ENCODE data around the gene ARHGAP4. TPM values are rescaled to one million over a fixed set of nuclear protein-coding genes. Genes with fewer than 3 reads are reported as not detected.

Gene ARHGAP4
- total and polyA plus RNA-seq, 5 donors: 13.4 to 22.9 (median 15.0) TPM

GRCh38 chrX:153884590-153884989 is 41.5 kb downstream of the ARHGAP4 start:
- Histone ChIP-seq H3K27me3 (ENCODE audit: control insufficient read depth, insufficient read depth) (no peaks in the 10 kb centered on the region), H3K4me1 (ENCODE audit: control insufficient read depth, insufficient read depth, low read length) (no peaks in the 10 kb centered on the region), H3K27ac (ENCODE audit: low read length) (no peak overlapping the region), H3K4me3 (ENCODE audit: low read length) (no peak overlapping the region), H3K9me3 (ENCODE audit: control insufficient read depth, low read length) (no peaks in the 10 kb centered on the region)
- DNase-seq (no peak), ATAC-seq (no peak)
- WGBS: 54% methylated on average over 5 of the region's 6 CpGs
- intact Hi-C loops (cut with DNase I): no loop called here

- Histone ChIP-seq H3K4me1 (ENCODE audit: control insufficient read depth, insufficient read depth, low read length) (no peaks in the 10 kb centered on the region), H3K27ac (ENCODE audit: low read length) (no peak overlapping the region), H3K9me3 (ENCODE audit: control insufficient read depth, low read length) (no peaks in the 10 kb centered on the region), H3K4me3 (ENCODE audit: low read length) (no peak overlapping the region), H3K27me3 (ENCODE audit: control insufficient read depth, insufficient read depth) (no peaks in the 10 kb centered on the region)
- intact Hi-C loops (cut with DNase I): no loop called here
- no peak for DNase-seq
- 58% methylated on average over 13 of the region's 13 CpGs for WGBS
- ATAC-seq: no peak
These were observed 41.9 kb downstream of the ARHGAP4 start for GRCh38 chrX:153884136-153884535.

- ATAC-seq (no peak), DNase-seq (no peak)
- Histone ChIP-seq H3K27me3 (ENCODE audit: control insufficient read depth, insufficient read depth) (no peaks in the 10 kb centered on the region), H3K27ac (ENCODE audit: low read length) (no peak overlapping the region), H3K4me3 (ENCODE audit: low read length) (no peak overlapping the region), H3K9me3 (ENCODE audit: control insufficient read depth, low read length) (no peaks in the 10 kb centered on the region), H3K4me1 (ENCODE audit: control insufficient read depth, insufficient read depth, low read length) (no peaks in the 10 kb centered on the region)
- intact Hi-C loops (cut with DNase I): no loop called here
- 52% methylated on average over 9 of the region's 13 CpGs for WGBS
These were observed 42.8 kb downstream of the ARHGAP4 start for GRCh38 chrX:153883163-153883843.

GRCh38 chrX:153882557-153882956 is 43.5 kb downstream of the ARHGAP4 start:
- no peak for DNase-seq
- ATAC-seq: no peak
- intact Hi-C loops (cut with DNase I): no loop called here
- H3K4me1 ChIP-seq (ENCODE audit: control insufficient read depth, insufficient read depth, low read length): no peaks in the 10 kb centered on the region
- no peak overlapping the region for H3K4me3 ChIP-seq (ENCODE audit: low read length)
- H3K9me3 ChIP-seq (ENCODE audit: control insufficient read depth, low read length): no peaks in the 10 kb centered on the region
- WGBS: 33% methylated on average over 7 of the region's 7 CpGs
- no peaks in the 10 kb centered on the region for H3K27me3 ChIP-seq (ENCODE audit: control insufficient read depth, insufficient read depth)
- no peak overlapping the region for H3K27ac ChIP-seq (ENCODE audit: low read length)

- WGBS: 47% methylated on average over 8 of the region's 8 CpGs
- ATAC-seq: no peak
- H3K9me3 ChIP-seq (ENCODE audit: control insufficient read depth, low read length): no peaks in the 10 kb centered on the region
- H3K27me3 ChIP-seq (ENCODE audit: control insufficient read depth, insufficient read depth): no peaks in the 10 kb centered on the region
- no peaks in the 10 kb centered on the region for H3K4me1 ChIP-seq (ENCODE audit: control insufficient read depth, insufficient read depth, low read length)
- no peak overlapping the region for H3K4me3 ChIP-seq (ENCODE audit: low read length)
- intact Hi-C loops (cut with DNase I): no loop called here
- no peak overlapping the region for H3K27ac ChIP-seq (ENCODE audit: low read length)
- DNase-seq: no peak
These were observed 44.0 kb downstream of the ARHGAP4 start for GRCh38 chrX:153882086-153882498.

GRCh38 chrX:153881281-153881680 is 44.8 kb downstream of the ARHGAP4 start:
- H3K27ac ChIP-seq (ENCODE audit: low read length): no peak overlapping the region
- intact Hi-C loops (cut with DNase I): no loop called here
- no peak for DNase-seq

GRCh38 chrX:153880440-153880815 is 45.6 kb downstream of the ARHGAP4 start:
- no peak overlapping the region for H3K27ac ChIP-seq (ENCODE audit: low read length)
- 32% methylated on average over 6 of the region's 6 CpGs for WGBS
- no peak overlapping the region for H3K4me3 ChIP-seq (ENCODE audit: low read length)
- no peaks in the 10 kb centered on the region for H3K4me1 ChIP-seq (ENCODE audit: control insufficient read depth, insufficient read depth, low read length)
- H3K27me3 ChIP-seq (ENCODE audit: control insufficient read depth, insufficient read depth): no peaks in the 10 kb centered on the region
- H3K9me3 ChIP-seq (ENCODE audit: control insufficient read depth, low read length): no peaks in the 10 kb centered on the region
- ATAC-seq (no peak), DNase-seq (no peak)
- intact Hi-C loops (cut with DNase I): no loop called here

More at GRCh38 chrX:153881281-153881680, 44.8 kb downstream of the ARHGAP4 start:
- no peak for ATAC-seq
- Histone ChIP-seq H3K4me1 (ENCODE audit: control insufficient read depth, insufficient read depth, low read length) (no peaks in the 10 kb centered on the region), H3K4me3 (ENCODE audit: low read length) (no peak overlapping the region), H3K9me3 (ENCODE audit: control insufficient read depth, low read length) (no peaks in the 10 kb centered on the region), H3K27me3 (ENCODE audit: control insufficient read depth, insufficient read depth) (no peaks in the 10 kb centered on the region)
- 81% methylated on average over 7 of the region's 7 CpGs for WGBS

- no peak overlapping the region for H3K27ac ChIP-seq (ENCODE audit: low read length)
- no peaks in the 10 kb centered on the region for H3K4me1 ChIP-seq (ENCODE audit: control insufficient read depth, insufficient read depth, low read length)
- H3K4me3 ChIP-seq (ENCODE audit: low read length): no peak overlapping the region
- WGBS: 56% methylated on average over 12 of the region's 12 CpGs
- no peaks in the 10 kb centered on the region for H3K27me3 ChIP-seq (ENCODE audit: control insufficient read depth, insufficient read depth)
- no peak for ATAC-seq
- DNase-seq: no peak
- H3K9me3 ChIP-seq (ENCODE audit: control insufficient read depth, low read length): no peaks in the 10 kb centered on the region
- intact Hi-C loops (cut with DNase I): no loop called here
These were observed 46.2 kb downstream of the ARHGAP4 start for GRCh38 chrX:153879741-153880439.

GRCh38 chrX:153878969-153879653 is 47.0 kb downstream of the ARHGAP4 start:
- ATAC-seq (no peak), DNase-seq (no peak)
- WGBS: 5% methylated on average over 28 of the region's 28 CpGs
- H3K4me1 ChIP-seq (ENCODE audit: control insufficient read depth, insufficient read depth, low read length): no peaks in the 10 kb centered on the region
- H3K27ac ChIP-seq (ENCODE audit: low read length): no peak overlapping the region
- no peak overlapping the region for H3K4me3 ChIP-seq (ENCODE audit: low read length)
- intact Hi-C loops (cut with DNase I): no loop called here
- no peaks in the 10 kb centered on the region for H3K27me3 ChIP-seq (ENCODE audit: control insufficient read depth, insufficient read depth)
- H3K9me3 ChIP-seq (ENCODE audit: control insufficient read depth, low read length): no peaks in the 10 kb centered on the region

GRCh38 chrX:153878345-153878744 is 47.7 kb downstream of the ARHGAP4 start:
- WGBS: 27% methylated on average over 5 of the region's 5 CpGs

GRCh38 chrX:153877571-153878261 is 48.3 kb downstream of the ARHGAP4 start:
- ATAC-seq (no peak), DNase-seq (no peak)
- no peaks in the 10 kb centered on the region for H3K9me3 ChIP-seq (ENCODE audit: control insufficient read depth, low read length)
- H3K4me1 ChIP-seq (ENCODE audit: control insufficient read depth, insufficient read depth, low read length): no peaks in the 10 kb centered on the region
- H3K27ac ChIP-seq (ENCODE audit: low read length): no peak overlapping the region
- no peaks in the 10 kb centered on the region for H3K27me3 ChIP-seq (ENCODE audit: control insufficient read depth, insufficient read depth)
- intact Hi-C loops (cut with DNase I): no loop called here
- H3K4me3 ChIP-seq (ENCODE audit: low read length): no peak overlapping the region
- WGBS: 73% methylated on average over 8 of the region's 8 CpGs

More at GRCh38 chrX:153878345-153878744, 47.7 kb downstream of the ARHGAP4 start:
- ATAC-seq (no peak), DNase-seq (no peak)
- Histone ChIP-seq H3K27ac (ENCODE audit: low read length) (no peak overlapping the region), H3K4me3 (ENCODE audit: low read length) (no peak overlapping the region), H3K9me3 (ENCODE audit: control insufficient read depth, low read length) (no peaks in the 10 kb centered on the region), H3K4me1 (ENCODE audit: control insufficient read depth, insufficient read depth, low read length) (no peaks in the 10 kb centered on the region), H3K27me3 (ENCODE audit: control insufficient read depth, insufficient read depth) (no peaks in the 10 kb centered on the region)
- intact Hi-C loops (cut with DNase I): no loop called here

Measured in right cardiac atrium (tissue), 5 donors.